Neutrophil (primary cell): ENCODE results near the gene CKB.

Source experiments
- H3K27ac ChIP-seq: fragments of 200-600 bp; sonication (generic); 2 replicates; pipeline ENCODE4 v1.5.1; 2016; ENCODE audit warnings: mild to moderate bottlenecking, moderate library complexity
- H3K27me3 ChIP-seq: fragments of 200-600 bp; sonication (generic); 2 replicates; pipeline ENCODE4 v1.6.0; 2016; ENCODE audit warnings: mild to moderate bottlenecking
- H3K36me3 ChIP-seq: fragments of 200-600 bp; sonication (generic); 2 replicates; pipeline ENCODE4 v1.5.1; 2017
- H3K4me1 ChIP-seq, 2 experiments: fragments of 200-600 bp in 1 of 2; sonication (generic) in 1 of 2; 1 replicate in 1 of 2; 2 replicates in 1 of 2; pipeline versions ENCODE4 v1.5.1 to v1.6.1; 2013 to 2016; ENCODE audit warnings: low read depth in 1 of 2, low read length in 1 of 2, mild to moderate bottlenecking in 1 of 2, moderate library complexity in 1 of 2; ENCODE audit not compliant: control insufficient read depth in 1 of 2, insufficient read depth in 1 of 2
- H3K4me3 ChIP-seq, 2 experiments: fragments of 200-600 bp in 1 of 2; sonication (generic) in 1 of 2; 1 replicate in 1 of 2; 2 replicates in 1 of 2; pipeline ENCODE4 v1.5.1; 2013 to 2016; ENCODE audit warnings: low read depth in 1 of 2, low read length in 1 of 2, mild to moderate bottlenecking in 1 of 2, moderate library complexity in 1 of 2
- H3K9me3 ChIP-seq: fragments of 200-600 bp; sonication (generic); 2 replicates; pipeline ENCODE4 v1.5.1; 2016
- TF ChIP-seq, protein P1 (sequence below): fragments of 200-600 bp; sonication (generic); IDR thresholded peaks from 2 replicates; pipeline ENCODE4 v1.5.1; 2016; ENCODE audit warnings: antibody characterized with exemption

Gene CKB

GRCh38 chr14:103562429-103563225, 40.0 kb upstream of the CKB start, which contains the start of the genes BAG5 and COA8:
Gene BAG5 (minus strand): TSS chr14:103562657. CDS start chr14:103561164, 1,493 bp downstream.
Gene COA8 (plus strand): TSS chr14:103562960. CDS start chr14:103563002, 42 bp downstream.
- Histone ChIP-seq H3K4me1 (peaks cover 25 to 29% of the 10 kb centered on the region in 2 experiments), H3K27ac (peak within 1 kb of the TSS; percentile 100)

DNA sequence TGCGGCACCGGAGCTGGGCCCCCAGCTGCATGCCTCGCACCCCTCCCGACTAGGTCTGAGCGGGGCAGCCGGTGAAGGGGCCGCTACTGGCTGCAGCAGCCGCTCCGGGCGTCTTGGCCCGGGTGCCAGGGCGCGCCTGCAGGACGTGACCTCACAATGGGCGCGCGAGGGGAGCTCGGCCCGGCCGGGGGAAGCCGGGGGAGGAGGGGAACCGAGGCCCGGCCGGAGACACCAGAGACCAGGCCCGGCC, 39.5 kb upstream of the CKB start:
- Histone ChIP-seq H3K9me3 (no peaks in the 10 kb centered on the region), H3K36me3 (peaks cover 28% of the 10 kb centered on the region), H3K27me3 (no peaks in the 10 kb centered on the region), H3K27ac (peak overlapping the region; percentile 100), H3K4me1 (peaks cover 25 to 29% of the 10 kb centered on the region in 2 experiments), H3K4me3 (peak overlapping the region; percentile 86 to 99)
- TF ChIP-seq, protein P1, sequence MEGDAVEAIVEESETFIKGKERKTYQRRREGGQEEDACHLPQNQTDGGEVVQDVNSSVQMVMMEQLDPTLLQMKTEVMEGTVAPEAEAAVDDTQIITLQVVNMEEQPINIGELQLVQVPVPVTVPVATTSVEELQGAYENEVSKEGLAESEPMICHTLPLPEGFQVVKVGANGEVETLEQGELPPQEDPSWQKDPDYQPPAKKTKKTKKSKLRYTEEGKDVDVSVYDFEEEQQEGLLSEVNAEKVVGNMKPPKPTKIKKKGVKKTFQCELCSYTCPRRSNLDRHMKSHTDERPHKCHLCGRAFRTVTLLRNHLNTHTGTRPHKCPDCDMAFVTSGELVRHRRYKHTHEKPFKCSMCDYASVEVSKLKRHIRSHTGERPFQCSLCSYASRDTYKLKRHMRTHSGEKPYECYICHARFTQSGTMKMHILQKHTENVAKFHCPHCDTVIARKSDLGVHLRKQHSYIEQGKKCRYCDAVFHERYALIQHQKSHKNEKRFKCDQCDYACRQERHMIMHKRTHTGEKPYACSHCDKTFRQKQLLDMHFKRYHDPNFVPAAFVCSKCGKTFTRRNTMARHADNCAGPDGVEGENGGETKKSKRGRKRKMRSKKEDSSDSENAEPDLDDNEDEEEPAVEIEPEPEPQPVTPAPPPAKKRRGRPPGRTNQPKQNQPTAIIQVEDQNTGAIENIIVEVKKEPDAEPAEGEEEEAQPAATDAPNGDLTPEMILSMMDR, result no peak

More at GRCh38 chr14:103562429-103563225, 40.0 kb upstream of the CKB start, which contains the start of the genes BAG5 and COA8:
- H3K36me3 ChIP-seq, result peaks cover 28% of the 10 kb centered on the region
- TF ChIP-seq, protein P1, result peak; percentile 23
- H3K4me3 ChIP-seq, result peak within 1 kb of the TSS; percentile 86 to 99
- H3K9me3 ChIP-seq, result no peaks in the 10 kb centered on the region
- no peaks in the 10 kb centered on the region for H3K27me3 ChIP-seq

- Histone ChIP-seq H3K27me3 (no peaks in the 10 kb centered on the region), H3K27ac (peak overlapping the region; percentile 100), H3K36me3 (peaks cover 28% of the 10 kb centered on the region), H3K9me3 (no peaks in the 10 kb centered on the region), H3K4me3 (peak overlapping the region; percentile 86 to 99), H3K4me1 (peaks cover 25 to 29% of the 10 kb centered on the region in 2 experiments)
- TF ChIP-seq, protein P1, result no peak
Measured at GRCh38 chr14:103561381-103562178, 39.0 kb upstream of the CKB start.

- H3K36me3 ChIP-seq, result peaks cover 28% of the 10 kb centered on the region
- H3K27me3 ChIP-seq, result no peaks in the 10 kb centered on the region
- TF ChIP-seq, protein P1, result no peak
- H3K4me1 ChIP-seq, result peaks cover 25 to 29% of the 10 kb centered on the region in 2 experiments
- H3K27ac ChIP-seq, result no peak overlapping the region
- H3K4me3 ChIP-seq, result no peak overlapping the region
- H3K9me3 ChIP-seq, result no peaks in the 10 kb centered on the region
Measured at GRCh38 chr14:103560691-103561090, 38.1 kb upstream of the CKB start.

DNA sequence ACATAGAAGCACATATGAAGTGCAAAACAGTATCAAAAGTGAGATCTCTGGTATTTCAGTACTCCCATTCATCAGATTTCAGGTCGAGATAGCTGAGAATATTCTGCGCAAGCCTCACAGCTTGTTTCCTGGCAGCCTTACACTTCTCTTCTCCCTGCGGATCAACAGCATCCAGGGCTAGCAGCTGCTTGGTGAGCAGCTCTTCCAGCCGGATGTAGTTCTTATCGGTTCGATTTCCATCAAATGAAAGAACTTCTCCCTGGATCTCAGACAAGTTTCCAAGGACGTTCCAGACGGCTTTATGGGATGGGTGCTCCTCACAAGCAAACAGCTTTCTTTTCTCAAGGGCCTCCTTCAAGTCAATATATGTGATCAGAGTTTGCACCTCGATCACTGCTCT, 37.1 kb upstream of the CKB start:
- Histone ChIP-seq H3K4me3 (no peak overlapping the region), H3K27me3 (no peaks in the 10 kb centered on the region), H3K36me3 (peaks cover 28% of the 10 kb centered on the region), H3K9me3 (no peaks in the 10 kb centered on the region), H3K4me1 (peaks cover 25 to 29% of the 10 kb centered on the region in 2 experiments), H3K27ac (no peak overlapping the region)
- TF ChIP-seq, protein P1, result no peak
